HG02571 (cell line): ENCODE data around the gene SEMA3A.

Source experiments
- ATAC-seq: cut with Tn5 transposase; IDR thresholded peaks from one replicate; pipeline ENCODE4 v1.9.1; 2021; ENCODE audit warnings: mild to moderate bottlenecking, moderate library complexity; ENCODE audit not compliant: unreplicated experiment

SEMA3A gene

GRCh38 chr7:84022009-84022408 is 172.6 kb downstream of the SEMA3A start:
- ATAC-seq: no peak

DNA sequence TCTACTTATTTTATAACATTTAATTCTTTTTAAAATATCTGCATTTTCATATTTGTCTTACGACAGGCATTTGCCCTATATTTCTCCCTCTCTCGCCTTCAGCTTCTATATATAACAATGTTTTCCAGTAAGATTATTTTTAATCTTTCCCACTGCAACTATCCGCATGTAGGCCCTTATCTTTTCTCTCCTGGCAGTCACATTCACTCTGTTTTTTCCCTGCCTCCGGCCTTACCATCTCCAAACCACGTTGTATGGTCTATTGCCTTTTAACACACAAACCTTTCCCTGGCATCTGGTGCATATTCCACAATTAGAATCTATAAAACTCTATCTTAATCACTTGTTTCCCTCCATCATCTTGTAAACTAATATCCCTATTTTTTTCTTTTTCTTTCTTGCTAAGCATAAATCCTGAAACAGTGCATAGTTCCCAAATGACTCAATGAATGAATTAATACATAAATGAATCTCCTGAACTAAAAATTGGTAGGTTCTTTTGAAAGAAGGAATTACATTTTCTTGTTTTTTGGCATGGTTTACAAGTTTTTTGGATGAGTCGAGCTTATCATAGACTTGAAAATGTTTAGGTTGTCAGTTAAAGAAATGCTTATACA is 173.2 kb downstream of the SEMA3A start:
- ATAC-seq: no peak

DNA sequence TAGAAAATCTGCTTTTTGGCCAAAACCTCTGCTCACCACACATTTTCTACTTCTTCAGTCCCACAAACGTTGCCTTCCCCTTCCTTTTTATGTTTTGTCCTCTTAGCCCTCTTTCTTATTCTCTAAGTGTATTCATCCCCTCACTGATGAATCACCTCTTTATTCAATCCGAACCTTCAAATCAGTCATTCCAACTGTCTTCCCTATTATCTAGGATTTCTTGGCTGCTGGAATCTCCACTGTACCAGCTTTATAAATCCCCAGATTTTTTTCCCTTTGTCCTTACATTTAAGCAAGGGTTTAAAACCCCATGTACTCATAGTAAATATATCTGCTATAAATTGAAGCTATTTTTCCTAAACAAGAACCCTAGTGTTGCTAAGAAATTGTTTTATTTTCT is 176.9 kb downstream of the SEMA3A start:
- ATAC-seq: no peak

DNA sequence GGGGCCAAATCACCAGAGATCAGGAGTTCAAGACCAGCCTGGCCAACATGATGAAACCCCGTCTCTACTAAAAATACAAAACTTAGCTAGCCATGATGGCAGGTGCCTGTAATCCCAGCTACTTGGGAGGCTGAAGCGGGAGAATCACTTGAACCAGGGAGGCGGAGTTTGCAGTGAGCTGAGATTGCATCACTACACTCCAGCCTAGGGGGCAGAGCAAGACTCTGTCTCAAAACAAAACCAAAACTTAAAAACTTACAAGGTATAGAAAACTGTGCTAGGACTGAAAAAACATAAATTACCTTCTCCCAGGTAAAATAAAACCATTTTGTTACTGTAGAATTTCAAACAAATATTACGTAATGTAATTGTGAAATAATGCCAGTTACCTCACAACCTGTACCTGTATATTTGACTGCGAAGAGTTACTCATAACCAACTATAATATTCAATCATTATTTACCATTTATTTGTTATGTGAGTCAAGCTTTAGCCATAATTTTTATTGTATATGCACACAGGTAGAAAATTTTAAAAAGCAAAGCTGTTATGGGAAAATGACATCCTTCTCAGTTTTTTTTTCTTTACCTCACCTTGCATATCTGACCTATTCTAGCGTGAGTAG is 180.9 kb downstream of the SEMA3A start:
- ATAC-seq: no peak

GRCh38 chr7:84009782-84010181 is 184.8 kb downstream of the SEMA3A start:
- no peak for ATAC-seq

DNA sequence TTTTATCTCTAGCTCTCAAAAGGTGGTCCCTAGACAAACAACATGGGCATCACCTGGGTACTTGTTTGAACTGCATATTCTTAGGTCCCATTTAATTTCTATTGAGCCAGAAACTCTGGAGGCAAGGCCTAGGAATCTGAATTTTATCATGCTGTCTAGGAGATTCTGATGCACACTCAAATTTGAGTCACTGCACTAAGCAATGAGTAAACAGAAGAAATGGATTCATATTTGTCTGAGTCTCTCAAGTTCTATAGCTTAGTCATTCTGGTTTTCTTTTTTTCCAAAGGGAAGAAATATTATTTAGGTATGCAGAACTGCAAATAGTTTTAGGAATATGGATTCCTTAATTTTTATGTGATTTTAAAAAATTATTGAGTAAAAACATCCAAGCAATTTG is 185.5 kb downstream of the SEMA3A start:
- ATAC-seq: no peak

DNA sequence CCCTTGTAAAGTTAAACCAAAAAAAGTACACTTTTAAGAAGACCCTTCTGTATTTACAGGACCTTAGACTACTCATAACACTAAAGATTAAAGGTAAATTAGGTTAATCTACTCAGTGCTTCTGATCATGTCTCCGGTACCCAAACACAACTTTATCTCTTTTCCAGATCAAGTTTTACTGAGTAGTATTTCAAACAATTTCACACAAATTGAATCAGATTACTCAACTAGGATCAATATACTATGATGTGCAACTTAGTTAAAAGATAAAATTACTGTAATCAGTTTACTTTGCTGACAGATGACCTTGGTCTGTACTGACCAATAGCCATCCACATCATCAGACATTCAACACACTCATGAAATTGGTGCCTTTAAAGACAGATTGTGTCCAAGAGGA is 191.4 kb downstream of the SEMA3A start:
- ATAC-seq: no peak

DNA sequence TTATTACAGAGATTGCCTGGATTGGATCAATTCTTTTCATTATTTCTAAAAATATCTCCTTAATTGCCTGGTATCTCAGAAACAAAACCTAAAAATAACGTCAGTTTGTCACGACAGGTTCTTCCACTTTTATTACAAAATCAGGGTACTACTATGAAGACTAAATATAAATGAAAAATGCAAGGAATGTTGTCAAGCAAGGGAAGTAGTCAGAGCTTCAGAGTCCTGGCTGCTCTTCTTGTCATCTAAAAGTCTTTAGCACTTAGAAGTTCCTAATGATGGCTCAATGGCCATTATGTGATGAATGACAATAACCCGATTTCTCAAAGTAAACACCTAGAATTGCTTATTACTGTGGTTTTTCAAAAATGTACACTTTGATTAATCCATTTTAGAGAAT is 192.2 kb downstream of the SEMA3A start:
- ATAC-seq: no peak

DNA sequence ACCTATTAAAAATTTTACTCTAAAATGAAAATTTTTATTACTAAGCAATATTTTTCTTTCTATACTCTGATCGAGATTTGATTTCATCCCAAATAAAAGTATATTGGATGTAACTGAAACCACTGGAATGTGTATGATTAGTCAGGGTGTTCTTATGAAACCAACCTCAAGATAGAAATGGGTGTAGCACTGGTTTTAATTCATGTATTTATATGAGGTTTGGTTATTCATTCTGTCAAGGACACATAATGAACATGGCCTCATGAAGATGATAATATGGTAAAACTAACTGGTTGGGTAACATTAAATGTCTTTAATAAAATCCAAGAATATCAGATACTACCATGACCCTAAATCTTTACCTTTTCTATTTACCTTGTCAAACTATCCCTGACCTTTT is 197.7 kb downstream of the SEMA3A start:
- no peak for ATAC-seq

DNA sequence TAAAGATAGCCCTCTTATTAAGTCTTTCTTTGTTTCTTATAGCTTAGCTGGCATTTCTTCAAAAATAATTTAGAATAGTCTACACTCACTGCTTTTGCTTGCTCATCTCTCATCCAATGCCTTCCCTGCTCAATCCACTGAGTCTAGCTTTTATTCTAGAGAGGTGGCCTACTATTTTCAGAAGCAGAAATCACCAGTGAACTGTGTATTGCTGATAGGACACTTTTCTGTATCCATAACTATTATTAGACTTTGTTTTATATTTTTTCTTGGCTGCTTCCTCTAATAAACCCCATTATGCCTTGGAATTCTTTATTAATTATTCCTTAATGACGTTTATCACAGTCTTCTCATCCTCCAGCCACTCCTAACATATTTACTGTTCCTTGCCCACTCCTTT is 206.8 kb downstream of the SEMA3A start:
- ATAC-seq: no peak

GRCh38 chr7:83985821-83986220 is 208.8 kb downstream of the SEMA3A start:
- no peak for ATAC-seq

GRCh38 chr7:83984591-83984990 is 210.0 kb downstream of the SEMA3A start:
- no peak for ATAC-seq

- ATAC-seq: no peak
Measured at GRCh38 chr7:83984076-83984475, 210.5 kb downstream of the SEMA3A start.

DNA sequence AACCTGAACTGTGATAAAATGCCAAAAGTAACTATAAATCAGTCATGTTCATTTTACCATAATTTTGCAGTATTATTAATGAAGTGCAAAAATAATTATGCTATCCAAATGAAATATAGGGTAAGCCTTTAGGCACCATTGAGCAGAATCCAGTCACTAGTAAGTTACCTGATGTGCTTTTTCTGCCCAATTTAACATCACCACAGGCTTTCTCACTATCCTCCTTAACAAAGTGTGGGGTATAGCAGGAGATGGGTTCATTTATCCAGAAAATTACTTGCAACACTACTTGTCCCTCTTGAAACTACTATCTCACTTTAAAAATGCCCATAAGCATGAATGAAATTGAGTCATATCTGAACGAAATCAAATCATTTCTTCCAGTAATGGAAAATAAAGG is 211.0 kb downstream of the SEMA3A start:
- no peak for ATAC-seq

DNA sequence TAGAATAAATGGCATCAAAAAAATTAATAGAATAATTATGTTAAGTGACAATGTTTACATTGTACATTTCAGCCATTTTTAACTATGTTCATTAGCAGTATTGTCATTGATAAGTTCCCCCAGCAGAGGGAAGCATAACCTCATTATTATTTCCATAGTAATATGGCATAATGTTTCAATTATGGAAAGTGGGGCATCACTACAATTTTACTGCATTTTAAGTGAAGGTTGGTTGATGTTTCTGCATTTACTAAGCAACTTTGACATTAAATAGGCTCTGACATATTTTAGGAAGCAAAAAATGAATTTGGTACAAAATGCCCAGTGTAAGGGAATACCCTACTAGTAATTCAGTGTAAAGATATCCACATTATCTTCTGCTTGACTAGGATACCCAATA is 218.3 kb downstream of the SEMA3A start:
- ATAC-seq: peak; percentile 65

- ATAC-seq: no peak
Measured at GRCh38 chr7:83970081-83970480, 224.5 kb downstream of the SEMA3A start.

- no peak for ATAC-seq
Measured at GRCh38 chr7:83964318-83964717, 230.3 kb downstream of the SEMA3A start.

DNA sequence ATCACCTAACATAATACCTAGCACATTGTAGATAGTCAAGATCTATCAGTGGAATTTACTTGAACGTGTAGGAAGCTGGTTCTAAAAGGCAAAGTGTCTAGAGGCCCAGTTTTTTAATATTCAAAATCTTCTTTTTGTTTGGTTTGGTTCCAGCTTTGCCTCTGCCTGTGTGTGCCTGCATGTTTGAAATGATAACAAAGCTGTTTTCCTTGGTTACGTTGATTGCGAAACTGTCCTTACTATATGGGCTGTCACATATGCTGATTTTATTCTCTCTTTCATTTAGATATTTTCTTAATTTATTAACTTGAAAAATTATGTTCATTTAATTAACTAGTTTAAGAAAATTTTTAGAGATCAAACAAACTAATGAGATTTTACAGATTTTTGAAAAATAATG is 237.3 kb downstream of the SEMA3A start:
- no peak for ATAC-seq

DNA sequence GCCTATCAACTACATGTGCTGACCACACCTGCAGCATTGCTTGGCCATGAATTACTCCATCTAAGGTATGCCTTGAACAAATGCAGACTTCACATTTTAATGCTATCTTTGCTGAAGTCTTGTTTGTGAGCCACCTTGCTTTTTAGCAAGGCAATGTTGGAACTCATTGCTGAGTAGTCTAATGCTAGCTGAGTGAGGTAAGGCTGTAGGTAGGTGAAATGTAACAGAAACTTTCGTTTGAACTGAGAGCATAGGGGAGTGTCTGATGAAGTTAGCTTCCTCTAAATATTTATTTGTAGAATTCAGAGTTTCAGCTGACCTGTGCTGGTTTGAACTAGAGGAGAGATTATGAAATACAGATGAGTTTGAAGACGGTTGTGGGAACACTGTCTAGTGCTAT is 238.5 kb downstream of the SEMA3A start:
- no peak for ATAC-seq

- no peak for ATAC-seq
Measured at GRCh38 chr7:83952236-83952635, 242.4 kb downstream of the SEMA3A start.

- ATAC-seq: no peak
Measured at GRCh38 chr7:83947260-83947659, 247.3 kb downstream of the SEMA3A start.

DNA sequence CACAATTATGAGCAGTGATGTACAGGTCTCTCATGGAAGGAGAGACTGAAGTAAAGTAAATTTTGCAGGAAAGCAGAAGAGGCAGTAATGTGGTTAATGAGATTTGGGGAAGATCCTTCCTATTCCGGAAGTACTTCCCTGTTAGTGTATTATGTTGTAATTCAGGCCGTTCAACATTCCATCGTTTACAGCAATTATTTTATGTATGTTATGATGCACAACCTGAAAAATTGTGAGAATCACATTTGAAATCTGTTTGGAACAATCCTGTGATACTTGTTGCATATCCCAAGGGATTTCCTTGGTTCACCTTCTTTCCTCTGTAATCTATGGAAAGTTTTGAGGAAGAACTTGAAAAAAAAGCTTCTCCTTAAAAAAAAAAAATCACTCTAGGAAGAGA is 247.8 kb downstream of the SEMA3A start:
- no peak for ATAC-seq

GRCh38 chr7:83941300-83941699 is 253.3 kb downstream of the SEMA3A start:
- ATAC-seq: no peak
